GM18508 (cell line): ENCODE results near the gene PHF21B.

ENCODE experiments used
- ATAC-seq: cut with Tn5 transposase; IDR thresholded peaks from one replicate; pipeline ENCODE4 v1.9.1; 2021; ENCODE audit warnings: moderate number of reproducible peaks; ENCODE audit not compliant: insufficient read depth, unreplicated experiment

The PHF21B gene

GRCh38 chr22:44884968-44885805 is 124.6 kb downstream of the PHF21B start:
- no peak for ATAC-seq

GRCh38 chr22:44884562-44884961 is 125.2 kb downstream of the PHF21B start:
- no peak for ATAC-seq

GRCh38 chr22:44883011-44883421 is 126.8 kb downstream of the PHF21B start:
- no peak for ATAC-seq

GRCh38 chr22:44882226-44882905 is 127.4 kb downstream of the PHF21B start:
- no peak for ATAC-seq

- ATAC-seq, result no peak
Measured at GRCh38 chr22:44881624-44882023, 128.2 kb downstream of the PHF21B start.

- ATAC-seq, result no peak
Measured at GRCh38 chr22:44880610-44881290, 129.1 kb downstream of the PHF21B start.

GRCh38 chr22:44879301-44879680 is 130.5 kb downstream of the PHF21B start:
- no peak for ATAC-seq

GRCh38 chr22:44878483-44879300 is 131.1 kb downstream of the PHF21B start:
- ATAC-seq, result no peak

- ATAC-seq, result no peak
Measured at GRCh38 chr22:44876921-44877320, 132.9 kb downstream of the PHF21B start.

GRCh38 chr22:44871782-44872181 is 138.0 kb downstream of the PHF21B start:
- no peak for ATAC-seq

GRCh38 chr22:44870021-44870420 is 139.8 kb downstream of the PHF21B start:
- no peak for ATAC-seq

GRCh38 chr22:44869196-44869595 is 140.6 kb downstream of the PHF21B start:
- ATAC-seq, result no peak

GRCh38 chr22:44865193-44866057 is 144.4 kb downstream of the PHF21B start:
- no peak for ATAC-seq

GRCh38 chr22:44862981-44863860 is 146.6 kb downstream of the PHF21B start:
- no peak for ATAC-seq

GRCh38 chr22:44862281-44862680 is 147.5 kb downstream of the PHF21B start:
- ATAC-seq, result no peak

GRCh38 chr22:44861245-44861644 is 148.6 kb downstream of the PHF21B start:
- no peak for ATAC-seq

- ATAC-seq, result no peak
Measured at GRCh38 chr22:44860311-44860710, 149.5 kb downstream of the PHF21B start.

GRCh38 chr22:44859641-44860040 is 150.2 kb downstream of the PHF21B start:
- ATAC-seq, result no peak
